ENCODE measurements around the gene SPIRE2.

DNA sequence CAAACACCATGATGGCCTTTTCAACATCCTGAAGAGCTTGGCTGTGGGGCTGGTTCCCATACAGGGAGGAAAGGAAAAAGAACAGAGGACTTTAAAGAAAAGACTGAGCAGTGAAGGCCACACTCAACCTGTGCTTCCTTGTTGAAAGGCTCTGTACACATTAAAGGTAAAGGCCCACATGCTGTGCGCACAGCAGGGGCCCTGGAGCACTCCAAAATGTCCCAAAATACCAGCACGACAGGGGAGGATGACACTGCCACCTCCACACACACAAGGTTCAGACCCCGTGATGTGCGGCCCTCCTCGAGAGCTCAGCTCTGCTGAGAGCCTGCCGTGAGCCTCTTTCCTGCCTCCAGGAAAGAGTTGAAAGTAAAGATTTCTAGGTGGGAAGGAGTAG, 48.4 kb upstream of the SPIRE2 start:
- TF ChIP-seq, protein P1, sequence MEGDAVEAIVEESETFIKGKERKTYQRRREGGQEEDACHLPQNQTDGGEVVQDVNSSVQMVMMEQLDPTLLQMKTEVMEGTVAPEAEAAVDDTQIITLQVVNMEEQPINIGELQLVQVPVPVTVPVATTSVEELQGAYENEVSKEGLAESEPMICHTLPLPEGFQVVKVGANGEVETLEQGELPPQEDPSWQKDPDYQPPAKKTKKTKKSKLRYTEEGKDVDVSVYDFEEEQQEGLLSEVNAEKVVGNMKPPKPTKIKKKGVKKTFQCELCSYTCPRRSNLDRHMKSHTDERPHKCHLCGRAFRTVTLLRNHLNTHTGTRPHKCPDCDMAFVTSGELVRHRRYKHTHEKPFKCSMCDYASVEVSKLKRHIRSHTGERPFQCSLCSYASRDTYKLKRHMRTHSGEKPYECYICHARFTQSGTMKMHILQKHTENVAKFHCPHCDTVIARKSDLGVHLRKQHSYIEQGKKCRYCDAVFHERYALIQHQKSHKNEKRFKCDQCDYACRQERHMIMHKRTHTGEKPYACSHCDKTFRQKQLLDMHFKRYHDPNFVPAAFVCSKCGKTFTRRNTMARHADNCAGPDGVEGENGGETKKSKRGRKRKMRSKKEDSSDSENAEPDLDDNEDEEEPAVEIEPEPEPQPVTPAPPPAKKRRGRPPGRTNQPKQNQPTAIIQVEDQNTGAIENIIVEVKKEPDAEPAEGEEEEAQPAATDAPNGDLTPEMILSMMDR (IDR thresholded peaks at IDR 0.05; ENCODE audit: borderline replicate concordance, extremely low read depth, low read length, poor library complexity, severe bottlenecking): no peak
- no peak for TF ChIP-seq EZH2 (IDR thresholded peaks at IDR 0.05; ENCODE audit: borderline replicate concordance, low read depth, low read length, severe bottlenecking)
